ENCODE measurements around the gene PARVB.

GRCh38 chr22:44051961-44052360, 27.9 kb downstream of the PARVB start:
- TF ChIP-seq EZH2 (IDR thresholded peaks at IDR 0.05; ENCODE audit: low read depth, low read length, severe bottlenecking) (no peak), BCL11A (IDR thresholded peaks at IDR 0.05; ENCODE audit: low read depth in 2 of 2, low read length in 2 of 2) (no peak), SP1 (IDR thresholded peaks at IDR 0.05; ENCODE audit: low read depth, low read length) (no peak), RNF2 (IDR thresholded peaks at IDR 0.05; ENCODE audit: borderline replicate concordance, low read depth, low read length, missing control alignments, poor library complexity, severe bottlenecking) (no peak), ATF2 (IDR thresholded peaks at IDR 0.05; ENCODE audit: low read length) (no peak), POLR2AphosphoS5 (IDR thresholded peaks at IDR 0.05; ENCODE audit: low read depth, low read length) (no peak), CTCF (IDR thresholded peaks at IDR 0.05; ENCODE audit: control extremely low read depth in 1 of 3, insufficient read depth in 1 of 3, low read depth in 1 of 3, low read length in 3 of 3) (no peak), EP300 (IDR thresholded peaks at IDR 0.05; ENCODE audit: borderline replicate concordance in 1 of 2, low read depth in 2 of 2, low read length in 2 of 2) (no peak), ATF3 (IDR thresholded peaks at IDR 0.05; ENCODE audit: insufficient read depth, low read depth, low read length) (no peak)
